Liver (tissue), 3 donors: Measurements from ENCODE around the gene LHFPL2.

Source experiments
- ATF3 ChIP-seq: IDR thresholded peaks from 2 replicates; pipeline ENCODE4 v1.6.1; 2016; ENCODE audit warnings: antibody characterized with exemption
- CTCF ChIP-seq: fragments of 150-350 bp; IDR thresholded peaks from 2 replicates; pipeline ENCODE4 v1.5.1; 2017; ENCODE audit warnings: improper control_type of control experiment, low read depth, low read length; ENCODE audit not compliant: missing input control
- FOXA1 ChIP-seq: IDR thresholded peaks from 2 replicates; pipeline ENCODE4 v1.6.1; 2016; ENCODE audit warnings: antibody characterized with exemption
- MAX ChIP-seq: IDR thresholded peaks from 2 replicates; pipeline ENCODE4 v1.6.1; 2016; ENCODE audit warnings: antibody characterized with exemption
- TAF1 ChIP-seq: conservative IDR thresholded peaks from 2 replicates; pipeline ENCODE4 v1.6.1; 2016; ENCODE audit warnings: antibody characterized with exemption, mild to moderate bottlenecking
- YY1 ChIP-seq: IDR thresholded peaks from 2 replicates; pipeline ENCODE4 v1.6.1; 2016; ENCODE audit warnings: antibody characterized with exemption, mild to moderate bottlenecking
- ZBTB33 ChIP-seq: IDR thresholded peaks from 2 replicates; pipeline ENCODE4 v1.6.1; 2016; ENCODE audit warnings: antibody characterized with exemption
- donor health status: healthy.
- donor health status: healthy.

- TF ChIP-seq CTCF = no peak
- no peak for TF ChIP-seq MAX
- no peak for TF ChIP-seq FOXA1
- no peak for TF ChIP-seq TAF1
- no peak for TF ChIP-seq ATF3
- TF ChIP-seq YY1 = no peak
- no peak for TF ChIP-seq ZBTB33
Observed at GRCh38 chr5:78650531-78650930, 2.0 kb upstream of the LHFPL2 start.
